OCI-LY3 (cell line): ENCODE data around the gene RAB7A.
"Not testable (repeated sequence)": the region's sequence is repeated elsewhere in the genome, so short reads cannot be mapped to it uniquely, and the experiment has no call there.

Source experiments
- EZH2phosphoT487 ChIP-seq: fragments of 200-600 bp; shearing (Covaris generic); IDR thresholded peaks from 2 replicates; pipeline ENCODE4 v1.6.1; 2018; ENCODE audit warnings: antibody characterized with exemption, mixed run types, low read depth
- TF ChIP-seq, protein P1 (sequence below): fragments of 200-600, 300-600 bp; sonication (generic); IDR thresholded peaks from 2 replicates; pipeline ENCODE4 v1.5.1; 2014; ENCODE audit warnings: antibody characterized with exemption, low read length, low read depth

GRCh38 chr3:128829925-128830625 is 104.1 kb downstream of the RAB7A start:
- TF ChIP-seq, protein P1, sequence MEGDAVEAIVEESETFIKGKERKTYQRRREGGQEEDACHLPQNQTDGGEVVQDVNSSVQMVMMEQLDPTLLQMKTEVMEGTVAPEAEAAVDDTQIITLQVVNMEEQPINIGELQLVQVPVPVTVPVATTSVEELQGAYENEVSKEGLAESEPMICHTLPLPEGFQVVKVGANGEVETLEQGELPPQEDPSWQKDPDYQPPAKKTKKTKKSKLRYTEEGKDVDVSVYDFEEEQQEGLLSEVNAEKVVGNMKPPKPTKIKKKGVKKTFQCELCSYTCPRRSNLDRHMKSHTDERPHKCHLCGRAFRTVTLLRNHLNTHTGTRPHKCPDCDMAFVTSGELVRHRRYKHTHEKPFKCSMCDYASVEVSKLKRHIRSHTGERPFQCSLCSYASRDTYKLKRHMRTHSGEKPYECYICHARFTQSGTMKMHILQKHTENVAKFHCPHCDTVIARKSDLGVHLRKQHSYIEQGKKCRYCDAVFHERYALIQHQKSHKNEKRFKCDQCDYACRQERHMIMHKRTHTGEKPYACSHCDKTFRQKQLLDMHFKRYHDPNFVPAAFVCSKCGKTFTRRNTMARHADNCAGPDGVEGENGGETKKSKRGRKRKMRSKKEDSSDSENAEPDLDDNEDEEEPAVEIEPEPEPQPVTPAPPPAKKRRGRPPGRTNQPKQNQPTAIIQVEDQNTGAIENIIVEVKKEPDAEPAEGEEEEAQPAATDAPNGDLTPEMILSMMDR = not testable (repeated sequence)
- not testable (repeated sequence) for TF ChIP-seq EZH2phosphoT487
